ENCODE results near the gene PLEKHA4. TPM values are rescaled to one million over a fixed set of nuclear protein-coding genes. Genes with fewer than 3 reads are reported as not detected.
"Not testable (repeated sequence)": the region's sequence is repeated elsewhere in the genome, so short reads cannot be mapped to it uniquely, and the experiment has no call there.

PLEKHA4 gene
- total and polyA plus RNA-seq, 4 donors = 4.4 to 17.2 (median 6.3) TPM

DNA sequence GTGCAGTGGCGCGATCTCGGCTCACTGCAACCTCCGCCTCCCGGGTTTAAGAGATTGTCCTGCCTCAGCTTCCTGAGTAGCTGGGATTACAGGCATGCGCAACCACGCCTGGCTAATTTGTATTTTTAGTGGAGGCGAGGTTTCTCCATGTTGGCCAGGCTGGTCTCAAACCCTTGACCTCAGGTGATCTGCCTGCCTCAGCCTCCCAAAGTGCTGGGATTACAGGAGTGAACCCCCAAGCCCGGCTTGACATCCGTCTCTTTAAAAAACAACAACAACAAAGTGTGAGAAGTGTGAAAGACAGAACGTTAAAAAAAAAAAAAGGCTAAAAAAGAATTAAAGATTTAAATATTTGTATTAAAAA, 31.0 kb upstream of the PLEKHA4 start:
- WGBS = 85% methylated on average over 11 of the region's 11 CpGs
- H3K27ac ChIP-seq (ENCODE audit: low read depth in 1 of 2, low read length in 2 of 2) = peak overlapping the region in 1 of 2 donors; percentile 77
- not testable (repeated sequence) for H3K9ac ChIP-seq (ENCODE audit: low read depth in 1 of 2, low read length in 2 of 2)

DNA sequence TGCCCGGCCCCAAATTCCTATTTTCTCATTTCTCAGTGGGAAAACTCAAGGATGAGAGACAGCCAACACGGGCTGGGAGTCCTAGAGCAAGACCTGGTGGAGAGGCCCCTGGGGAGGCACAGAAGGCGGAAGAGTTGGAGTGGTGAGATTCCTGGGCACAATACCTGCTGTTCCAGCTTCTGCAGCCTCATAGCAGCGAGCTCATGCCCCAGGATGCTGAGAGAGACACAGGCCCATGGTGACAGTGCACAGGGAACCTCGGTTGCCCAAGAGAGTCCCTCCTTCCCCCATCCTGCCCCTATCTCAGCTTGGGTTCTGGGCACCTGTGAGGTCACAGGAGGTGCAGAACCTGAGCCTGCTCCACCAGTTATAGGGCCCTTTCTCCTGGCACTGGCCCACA, 28.8 kb upstream of the PLEKHA4 start:
- WGBS = 92% methylated on average over 5 of the region's 5 CpGs

More for the DNA sequence above, 31.0 kb upstream of the PLEKHA4 start:
- H3K4me3 ChIP-seq (ENCODE audit: low read depth in 1 of 3, low read length in 3 of 3); DNase-seq (ENCODE audit: low spot score); H3K9me3 ChIP-seq (ENCODE audit: control insufficient read depth in 4 of 4, low read length in 3 of 4); H3K36me3 ChIP-seq (ENCODE audit: control insufficient read depth in 4 of 4, insufficient read depth in 3 of 4, low read depth in 1 of 4, low read length in 3 of 4); H3K27me3 ChIP-seq (ENCODE audit: control insufficient read depth in 4 of 4, insufficient read depth in 4 of 4, low read length in 3 of 4): not testable (repeated sequence)
- TF ChIP-seq GABPA (IDR thresholded peaks at IDR 0.05 in 1 of 2, conservative IDR thresholded peaks at IDR 0.05 in 1 of 2) = peak in 1 of 2 donors; percentile 5
- H3K4me1 ChIP-seq (ENCODE audit: control insufficient read depth in 4 of 4, insufficient read depth in 4 of 4, low read length in 3 of 4) = peaks cover 3 to 20% (median 11%) of the 10 kb centered on the region in 4 donors

More for the DNA sequence above, 28.8 kb upstream of the PLEKHA4 start:
- H3K9me3 ChIP-seq (ENCODE audit: control insufficient read depth in 4 of 4, low read length in 3 of 4) = no peaks in the 10 kb centered on the region
- DNase-seq (ENCODE audit: low spot score) = no peak
- no peak overlapping the region for H3K27ac ChIP-seq (ENCODE audit: low read depth in 1 of 2, low read length in 2 of 2)
- H3K9ac ChIP-seq (ENCODE audit: low read depth in 1 of 2, low read length in 2 of 2) = no peak overlapping the region
- no peak overlapping the region for H3K4me3 ChIP-seq (ENCODE audit: low read depth in 1 of 3, low read length in 3 of 3)
- H3K27me3 ChIP-seq (ENCODE audit: control insufficient read depth in 4 of 4, insufficient read depth in 4 of 4, low read length in 3 of 4) = no peaks in the 10 kb centered on the region
- peaks cover 0 to 17% (median 7%) of the 10 kb centered on the region in 4 donors for H3K4me1 ChIP-seq (ENCODE audit: control insufficient read depth in 4 of 4, insufficient read depth in 4 of 4, low read length in 3 of 4)
- TF ChIP-seq FOXA1 (IDR thresholded peaks at IDR 0.05) (no peak), RXRA (IDR thresholded peaks at IDR 0.05) (no peak), RAD21 (IDR thresholded peaks at IDR 0.05) (no peak), GABPA (IDR thresholded peaks at IDR 0.05 in 1 of 2, conservative IDR thresholded peaks at IDR 0.05 in 1 of 2) (no peak), TAF1 (conservative IDR thresholded peaks at IDR 0.05) (no peak), NR2F2 (IDR thresholded peaks at IDR 0.05) (no peak), HNF4A (conservative IDR thresholded peaks at IDR 0.05) (no peak)
- TF ChIP-seq, protein P1, sequence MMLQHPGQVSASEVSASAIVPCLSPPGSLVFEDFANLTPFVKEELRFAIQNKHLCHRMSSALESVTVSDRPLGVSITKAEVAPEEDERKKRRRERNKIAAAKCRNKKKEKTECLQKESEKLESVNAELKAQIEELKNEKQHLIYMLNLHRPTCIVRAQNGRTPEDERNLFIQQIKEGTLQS (IDR thresholded peaks at IDR 0.05) = no peak
- TF ChIP-seq, protein P2, sequence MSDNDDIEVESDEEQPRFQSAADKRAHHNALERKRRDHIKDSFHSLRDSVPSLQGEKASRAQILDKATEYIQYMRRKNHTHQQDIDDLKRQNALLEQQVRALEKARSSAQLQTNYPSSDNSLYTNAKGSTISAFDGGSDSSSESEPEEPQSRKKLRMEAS (IDR thresholded peaks at IDR 0.05) = no peak
- TF ChIP-seq, protein P3, sequence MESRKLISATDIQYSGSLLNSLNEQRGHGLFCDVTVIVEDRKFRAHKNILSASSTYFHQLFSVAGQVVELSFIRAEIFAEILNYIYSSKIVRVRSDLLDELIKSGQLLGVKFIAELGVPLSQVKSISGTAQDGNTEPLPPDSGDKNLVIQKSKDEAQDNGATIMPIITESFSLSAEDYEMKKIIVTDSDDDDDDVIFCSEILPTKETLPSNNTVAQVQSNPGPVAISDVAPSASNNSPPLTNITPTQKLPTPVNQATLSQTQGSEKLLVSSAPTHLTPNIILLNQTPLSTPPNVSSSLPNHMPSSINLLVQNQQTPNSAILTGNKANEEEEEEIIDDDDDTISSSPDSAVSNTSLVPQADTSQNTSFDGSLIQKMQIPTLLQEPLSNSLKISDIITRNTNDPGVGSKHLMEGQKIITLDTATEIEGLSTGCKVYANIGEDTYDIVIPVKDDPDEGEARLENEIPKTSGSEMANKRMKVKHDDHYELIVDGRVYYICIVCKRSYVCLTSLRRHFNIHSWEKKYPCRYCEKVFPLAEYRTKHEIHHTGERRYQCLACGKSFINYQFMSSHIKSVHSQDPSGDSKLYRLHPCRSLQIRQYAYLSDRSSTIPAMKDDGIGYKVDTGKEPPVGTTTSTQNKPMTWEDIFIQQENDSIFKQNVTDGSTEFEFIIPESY (IDR thresholded peaks at IDR 0.05) = no peak
- TF ChIP-seq, protein P4, sequence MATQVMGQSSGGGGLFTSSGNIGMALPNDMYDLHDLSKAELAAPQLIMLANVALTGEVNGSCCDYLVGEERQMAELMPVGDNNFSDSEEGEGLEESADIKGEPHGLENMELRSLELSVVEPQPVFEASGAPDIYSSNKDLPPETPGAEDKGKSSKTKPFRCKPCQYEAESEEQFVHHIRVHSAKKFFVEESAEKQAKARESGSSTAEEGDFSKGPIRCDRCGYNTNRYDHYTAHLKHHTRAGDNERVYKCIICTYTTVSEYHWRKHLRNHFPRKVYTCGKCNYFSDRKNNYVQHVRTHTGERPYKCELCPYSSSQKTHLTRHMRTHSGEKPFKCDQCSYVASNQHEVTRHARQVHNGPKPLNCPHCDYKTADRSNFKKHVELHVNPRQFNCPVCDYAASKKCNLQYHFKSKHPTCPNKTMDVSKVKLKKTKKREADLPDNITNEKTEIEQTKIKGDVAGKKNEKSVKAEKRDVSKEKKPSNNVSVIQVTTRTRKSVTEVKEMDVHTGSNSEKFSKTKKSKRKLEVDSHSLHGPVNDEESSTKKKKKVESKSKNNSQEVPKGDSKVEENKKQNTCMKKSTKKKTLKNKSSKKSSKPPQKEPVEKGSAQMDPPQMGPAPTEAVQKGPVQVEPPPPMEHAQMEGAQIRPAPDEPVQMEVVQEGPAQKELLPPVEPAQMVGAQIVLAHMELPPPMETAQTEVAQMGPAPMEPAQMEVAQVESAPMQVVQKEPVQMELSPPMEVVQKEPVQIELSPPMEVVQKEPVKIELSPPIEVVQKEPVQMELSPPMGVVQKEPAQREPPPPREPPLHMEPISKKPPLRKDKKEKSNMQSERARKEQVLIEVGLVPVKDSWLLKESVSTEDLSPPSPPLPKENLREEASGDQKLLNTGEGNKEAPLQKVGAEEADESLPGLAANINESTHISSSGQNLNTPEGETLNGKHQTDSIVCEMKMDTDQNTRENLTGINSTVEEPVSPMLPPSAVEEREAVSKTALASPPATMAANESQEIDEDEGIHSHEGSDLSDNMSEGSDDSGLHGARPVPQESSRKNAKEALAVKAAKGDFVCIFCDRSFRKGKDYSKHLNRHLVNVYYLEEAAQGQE (IDR thresholded peaks at IDR 0.05) = no peak
- TF ChIP-seq, protein P5, sequence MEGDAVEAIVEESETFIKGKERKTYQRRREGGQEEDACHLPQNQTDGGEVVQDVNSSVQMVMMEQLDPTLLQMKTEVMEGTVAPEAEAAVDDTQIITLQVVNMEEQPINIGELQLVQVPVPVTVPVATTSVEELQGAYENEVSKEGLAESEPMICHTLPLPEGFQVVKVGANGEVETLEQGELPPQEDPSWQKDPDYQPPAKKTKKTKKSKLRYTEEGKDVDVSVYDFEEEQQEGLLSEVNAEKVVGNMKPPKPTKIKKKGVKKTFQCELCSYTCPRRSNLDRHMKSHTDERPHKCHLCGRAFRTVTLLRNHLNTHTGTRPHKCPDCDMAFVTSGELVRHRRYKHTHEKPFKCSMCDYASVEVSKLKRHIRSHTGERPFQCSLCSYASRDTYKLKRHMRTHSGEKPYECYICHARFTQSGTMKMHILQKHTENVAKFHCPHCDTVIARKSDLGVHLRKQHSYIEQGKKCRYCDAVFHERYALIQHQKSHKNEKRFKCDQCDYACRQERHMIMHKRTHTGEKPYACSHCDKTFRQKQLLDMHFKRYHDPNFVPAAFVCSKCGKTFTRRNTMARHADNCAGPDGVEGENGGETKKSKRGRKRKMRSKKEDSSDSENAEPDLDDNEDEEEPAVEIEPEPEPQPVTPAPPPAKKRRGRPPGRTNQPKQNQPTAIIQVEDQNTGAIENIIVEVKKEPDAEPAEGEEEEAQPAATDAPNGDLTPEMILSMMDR (IDR thresholded peaks at IDR 0.05; ENCODE audit: low read depth, low read length, missing input control) = no peak
- no peaks in the 10 kb centered on the region for H3K36me3 ChIP-seq (ENCODE audit: control insufficient read depth in 4 of 4, insufficient read depth in 3 of 4, low read depth in 1 of 4, low read length in 3 of 4)

All from liver (tissue), 9 donors.